ENCODE data around the gene FAM53B.

Gene FAM53B

DNA sequence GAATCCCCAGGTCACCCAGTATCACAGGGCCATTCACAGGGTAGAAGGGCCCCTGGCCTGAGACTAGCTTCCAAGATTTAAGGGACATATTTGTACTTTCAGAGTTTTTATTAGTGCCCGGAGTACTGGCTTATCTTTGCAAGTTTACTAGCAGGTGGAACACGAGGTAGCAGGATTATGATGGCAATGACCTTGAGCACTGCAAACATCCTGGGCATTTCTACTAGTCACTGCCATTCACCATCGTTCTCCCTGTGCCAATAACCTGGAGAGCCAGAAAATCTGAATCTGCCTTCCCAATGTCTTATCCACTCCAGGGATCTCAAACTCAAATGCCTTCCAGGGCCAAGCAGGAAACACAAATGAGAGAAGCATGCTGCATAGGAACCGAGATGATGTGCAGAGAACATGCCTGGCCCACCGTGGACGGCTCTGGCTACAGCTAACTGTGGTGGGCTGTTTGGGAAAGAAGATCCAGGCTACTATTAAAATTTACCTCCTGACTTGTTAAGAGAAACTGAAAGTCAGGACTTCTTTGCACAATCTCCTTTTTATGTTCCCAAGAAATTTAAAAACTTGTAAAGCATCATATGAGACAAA is 16.7 kb downstream of the FAM53B start:
- H3K27ac Mint-ChIP-seq: peak overlapping the region in 2 of 3 experiments; percentile 57 to 67
- H3K27me3 Mint-ChIP-seq (ENCODE audit: low read depth): no peaks in the 10 kb centered on the region
- H3K9me3 Mint-ChIP-seq: no peaks in the 10 kb centered on the region
- peaks cover 68% of the 10 kb centered on the region for H3K4me1 Mint-ChIP-seq
- H3K4me3 Mint-ChIP-seq: no peak overlapping the region
- peaks cover 12% of the 10 kb centered on the region for H3K36me3 Mint-ChIP-seq (ENCODE audit: low read depth)
- TF ChIP-seq, protein P1, sequence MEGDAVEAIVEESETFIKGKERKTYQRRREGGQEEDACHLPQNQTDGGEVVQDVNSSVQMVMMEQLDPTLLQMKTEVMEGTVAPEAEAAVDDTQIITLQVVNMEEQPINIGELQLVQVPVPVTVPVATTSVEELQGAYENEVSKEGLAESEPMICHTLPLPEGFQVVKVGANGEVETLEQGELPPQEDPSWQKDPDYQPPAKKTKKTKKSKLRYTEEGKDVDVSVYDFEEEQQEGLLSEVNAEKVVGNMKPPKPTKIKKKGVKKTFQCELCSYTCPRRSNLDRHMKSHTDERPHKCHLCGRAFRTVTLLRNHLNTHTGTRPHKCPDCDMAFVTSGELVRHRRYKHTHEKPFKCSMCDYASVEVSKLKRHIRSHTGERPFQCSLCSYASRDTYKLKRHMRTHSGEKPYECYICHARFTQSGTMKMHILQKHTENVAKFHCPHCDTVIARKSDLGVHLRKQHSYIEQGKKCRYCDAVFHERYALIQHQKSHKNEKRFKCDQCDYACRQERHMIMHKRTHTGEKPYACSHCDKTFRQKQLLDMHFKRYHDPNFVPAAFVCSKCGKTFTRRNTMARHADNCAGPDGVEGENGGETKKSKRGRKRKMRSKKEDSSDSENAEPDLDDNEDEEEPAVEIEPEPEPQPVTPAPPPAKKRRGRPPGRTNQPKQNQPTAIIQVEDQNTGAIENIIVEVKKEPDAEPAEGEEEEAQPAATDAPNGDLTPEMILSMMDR (IDR thresholded peaks at IDR 0.05; ENCODE audit: unreplicated experiment in 3 of 3): no peak

DNA sequence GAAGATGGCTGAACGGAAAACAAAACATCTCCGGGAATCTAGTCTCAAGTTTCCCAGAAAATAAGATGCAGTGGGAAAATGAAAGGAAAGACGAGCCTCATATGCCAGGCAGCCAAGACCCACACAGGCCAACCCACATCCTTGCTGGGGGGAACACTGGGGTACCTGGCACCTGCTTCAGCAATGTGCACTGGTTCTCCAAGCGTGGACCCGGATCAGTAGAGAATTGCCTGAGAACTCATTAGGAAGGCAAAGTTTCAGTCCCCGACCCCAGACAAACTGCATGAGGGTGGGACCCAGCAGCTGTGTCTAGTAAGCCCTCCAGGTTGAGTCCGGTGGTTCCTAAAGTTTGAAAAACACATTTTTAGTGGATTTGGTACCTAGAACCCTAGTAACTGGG is 18.4 kb downstream of the FAM53B start:
- H3K36me3 Mint-ChIP-seq (ENCODE audit: low read depth): peaks cover 9% of the 10 kb centered on the region
- H3K4me1 Mint-ChIP-seq: peaks cover 80% of the 10 kb centered on the region
- H3K4me3 Mint-ChIP-seq: no peak overlapping the region
- no peaks in the 10 kb centered on the region for H3K27me3 Mint-ChIP-seq (ENCODE audit: low read depth)
- H3K27ac Mint-ChIP-seq: no peak overlapping the region
- no peaks in the 10 kb centered on the region for H3K9me3 Mint-ChIP-seq
- TF ChIP-seq, protein P1 (IDR thresholded peaks at IDR 0.05; ENCODE audit: unreplicated experiment in 3 of 3): no peak

DNA sequence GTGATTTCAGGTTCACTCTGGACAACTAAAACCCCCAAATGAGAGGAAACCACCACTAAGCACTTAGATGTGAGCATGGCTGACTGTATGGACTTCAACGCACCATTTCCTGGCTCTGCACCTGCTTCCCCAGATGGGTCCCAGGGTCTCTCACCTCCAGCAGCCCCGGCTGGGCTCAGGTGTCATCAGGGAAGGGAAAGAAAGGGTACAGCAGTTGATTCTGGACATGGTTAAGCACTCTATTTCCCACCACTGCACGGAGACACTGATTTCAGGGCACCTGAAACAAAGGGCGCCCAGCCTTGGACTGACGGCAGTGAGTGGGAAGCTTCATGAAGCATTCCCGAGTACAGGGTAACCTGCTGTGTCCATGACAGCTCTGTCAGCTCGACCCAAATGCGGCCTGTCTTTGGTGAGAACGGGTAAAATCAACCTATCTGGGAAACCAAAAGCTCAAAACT is 19.0 kb downstream of the FAM53B start:
- Mint-ChIP-seq H3K4me1 (peaks cover 84% of the 10 kb centered on the region), H3K36me3 (ENCODE audit: low read depth) (peaks cover 7% of the 10 kb centered on the region), H3K27me3 (ENCODE audit: low read depth) (no peaks in the 10 kb centered on the region), H3K27ac (peak overlapping the region in 1 of 3 experiments; percentile 49), H3K4me3 (no peak overlapping the region), H3K9me3 (no peaks in the 10 kb centered on the region)
- TF ChIP-seq, protein P1 (IDR thresholded peaks at IDR 0.05; ENCODE audit: unreplicated experiment in 3 of 3): no peak

DNA sequence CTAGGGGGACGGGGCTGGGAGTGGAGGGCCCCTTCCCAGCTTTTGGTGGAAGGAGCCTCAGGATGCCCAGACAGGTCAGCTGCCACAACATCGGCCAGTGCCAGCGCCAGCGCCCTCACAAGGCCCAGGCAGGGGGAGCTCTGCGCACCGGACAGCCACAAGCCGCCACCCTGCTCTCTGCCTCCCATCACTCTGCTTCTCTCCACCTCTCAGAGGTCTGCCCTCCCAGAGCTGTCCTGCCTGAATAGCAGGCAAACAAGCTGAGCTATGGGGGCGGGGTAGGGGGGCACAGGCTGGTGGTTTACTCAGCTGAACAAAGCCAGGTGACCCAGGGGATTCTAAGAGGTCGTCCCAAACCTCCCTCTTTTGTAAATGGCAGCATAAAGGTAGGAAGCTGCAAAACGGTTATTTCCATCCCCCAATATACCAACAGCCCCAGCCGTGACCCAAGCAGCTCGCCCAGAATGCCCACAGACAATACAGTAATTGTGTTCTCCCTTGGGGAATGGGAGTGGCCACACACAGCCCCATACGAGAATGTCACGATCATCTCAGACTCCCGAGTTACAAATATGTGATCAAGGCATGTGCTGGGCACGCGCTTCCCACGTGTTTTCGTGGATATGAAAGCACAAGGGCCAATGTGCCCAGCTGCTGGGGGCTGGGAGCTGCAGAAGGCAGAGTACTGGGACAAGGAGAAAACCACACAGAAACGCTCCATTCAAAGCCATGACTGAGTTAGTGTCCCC is 19.7 kb downstream of the FAM53B start:
- peak overlapping the region; percentile 49 to 60 (median 55) for H3K27ac Mint-ChIP-seq
- TF ChIP-seq, protein P1 (IDR thresholded peaks at IDR 0.05; ENCODE audit: unreplicated experiment in 3 of 3): no peak
- no peaks in the 10 kb centered on the region for H3K36me3 Mint-ChIP-seq (ENCODE audit: low read depth)
- no peaks in the 10 kb centered on the region for H3K9me3 Mint-ChIP-seq
- H3K4me1 Mint-ChIP-seq: peaks cover 81% of the 10 kb centered on the region
- H3K27me3 Mint-ChIP-seq (ENCODE audit: low read depth): no peaks in the 10 kb centered on the region
- H3K4me3 Mint-ChIP-seq: peak overlapping the region in 1 of 3 experiments; percentile 44

DNA sequence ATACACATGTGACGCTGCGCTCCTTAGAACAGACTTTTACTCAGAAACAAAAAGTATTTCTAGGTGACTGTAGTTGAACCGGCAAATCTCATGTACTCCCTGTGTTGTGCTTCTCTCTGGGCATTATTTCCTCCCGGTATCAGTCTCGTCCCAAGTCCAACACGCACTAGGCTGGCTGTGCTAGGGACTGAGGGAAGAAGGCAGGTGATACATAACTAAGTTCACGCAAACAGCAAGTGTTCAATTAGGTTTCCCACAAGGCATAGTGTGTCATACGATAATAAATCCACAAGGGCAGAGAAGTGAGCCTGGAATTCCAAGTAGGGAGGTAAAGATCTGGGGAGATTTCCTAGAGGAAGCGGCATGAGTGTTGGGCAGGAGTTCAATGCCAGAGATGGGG is 20.4 kb downstream of the FAM53B start:
- Mint-ChIP-seq H3K9me3 (no peaks in the 10 kb centered on the region), H3K4me3 (peak overlapping the region in 1 of 3 experiments; percentile 44), H3K36me3 (ENCODE audit: low read depth) (no peaks in the 10 kb centered on the region), H3K27me3 (ENCODE audit: low read depth) (no peaks in the 10 kb centered on the region), H3K4me1 (peaks cover 81% of the 10 kb centered on the region), H3K27ac (peak overlapping the region; percentile 42 to 60 (median 55))
- TF ChIP-seq, protein P1 (IDR thresholded peaks at IDR 0.05; ENCODE audit: unreplicated experiment in 3 of 3): no peak
